ENCODE results near the gene CHMP2A.

DNA sequence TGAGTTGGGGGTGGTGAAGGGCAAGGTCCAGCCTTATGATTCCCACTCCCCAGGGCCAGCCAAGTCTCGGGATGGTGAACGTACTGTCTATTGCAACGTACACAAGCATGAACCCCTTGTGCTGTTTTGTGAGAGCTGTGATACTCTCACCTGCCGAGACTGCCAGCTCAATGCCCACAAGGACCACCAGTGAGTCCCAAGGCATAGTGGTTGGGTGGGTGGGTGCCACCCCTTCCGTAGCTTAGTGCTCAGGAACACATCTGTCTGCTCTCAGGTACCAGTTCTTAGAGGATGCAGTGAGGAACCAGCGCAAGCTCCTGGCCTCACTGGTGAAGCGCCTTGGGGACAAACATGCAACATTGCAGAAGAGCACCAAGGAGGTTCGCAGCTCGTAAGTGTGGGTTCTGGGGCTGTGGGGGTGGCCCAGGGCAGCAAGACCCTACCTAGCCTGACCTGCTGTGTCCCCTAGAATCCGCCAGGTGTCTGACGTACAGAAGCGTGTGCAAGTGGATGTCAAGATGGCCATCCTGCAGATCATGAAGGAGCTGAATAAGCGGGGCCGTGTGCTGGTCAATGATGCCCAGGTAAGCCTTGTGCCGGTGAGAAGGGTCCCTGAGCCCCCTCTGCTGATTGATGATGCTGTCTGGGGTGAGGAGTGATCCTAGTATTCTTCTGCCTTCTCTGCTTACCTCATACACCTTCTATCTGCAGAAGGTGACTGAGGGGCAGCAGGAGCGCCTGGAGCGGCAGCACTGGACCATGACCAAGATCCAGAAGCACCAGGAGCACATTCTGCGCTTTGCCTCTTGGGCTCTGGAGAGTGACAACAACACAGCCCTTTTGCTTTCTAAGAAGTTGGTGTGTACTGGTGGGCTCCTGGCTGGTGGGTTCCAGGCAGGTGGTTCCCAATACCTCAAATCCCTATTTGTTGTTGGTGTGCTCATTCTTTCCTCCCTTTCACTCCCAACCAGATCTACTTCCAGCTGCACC, 7.3 kb downstream of the CHMP2A start:
- TF ChIP-seq, protein P1, sequence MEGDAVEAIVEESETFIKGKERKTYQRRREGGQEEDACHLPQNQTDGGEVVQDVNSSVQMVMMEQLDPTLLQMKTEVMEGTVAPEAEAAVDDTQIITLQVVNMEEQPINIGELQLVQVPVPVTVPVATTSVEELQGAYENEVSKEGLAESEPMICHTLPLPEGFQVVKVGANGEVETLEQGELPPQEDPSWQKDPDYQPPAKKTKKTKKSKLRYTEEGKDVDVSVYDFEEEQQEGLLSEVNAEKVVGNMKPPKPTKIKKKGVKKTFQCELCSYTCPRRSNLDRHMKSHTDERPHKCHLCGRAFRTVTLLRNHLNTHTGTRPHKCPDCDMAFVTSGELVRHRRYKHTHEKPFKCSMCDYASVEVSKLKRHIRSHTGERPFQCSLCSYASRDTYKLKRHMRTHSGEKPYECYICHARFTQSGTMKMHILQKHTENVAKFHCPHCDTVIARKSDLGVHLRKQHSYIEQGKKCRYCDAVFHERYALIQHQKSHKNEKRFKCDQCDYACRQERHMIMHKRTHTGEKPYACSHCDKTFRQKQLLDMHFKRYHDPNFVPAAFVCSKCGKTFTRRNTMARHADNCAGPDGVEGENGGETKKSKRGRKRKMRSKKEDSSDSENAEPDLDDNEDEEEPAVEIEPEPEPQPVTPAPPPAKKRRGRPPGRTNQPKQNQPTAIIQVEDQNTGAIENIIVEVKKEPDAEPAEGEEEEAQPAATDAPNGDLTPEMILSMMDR (conservative IDR thresholded peaks at IDR 0.05; ENCODE audit: low read length), result no peak
- no peak for TF ChIP-seq EZH2phosphoT487 (IDR thresholded peaks at IDR 0.05; ENCODE audit: borderline replicate concordance)

All from Loucy (cell line).